T-helper 17 cell (primary cell): ENCODE data around the gene OR52I1. TPM values are rescaled to one million over a fixed set of nuclear protein-coding genes. Genes with fewer than 3 reads are reported as not detected.

ENCODE experiments used
- ATAC-seq: fragments of 150-1000 bp; cut with Tn5 transposase; 2 replicates; pipeline ENCODE4 v1.10.0; 2021; ENCODE audit warnings: mild to moderate bottlenecking, moderate library complexity
- DNase-seq, 3 donors: peaks; one replicate each; pipeline versions ENCODE4 v3.0.0 to v3.0.0-alpha.2; 2020 to 2021
- H3K9me3 ChIP-seq: one replicate; pipeline ENCODE4 v1.7.0; 2013; ENCODE audit warnings: low read length, mild to moderate bottlenecking; ENCODE audit not compliant: control insufficient read depth, poor library complexity, severe bottlenecking
- H3K27ac Mint-ChIP-seq: one replicate; pipeline ENCODE4 v1.8.0; 2022; ENCODE audit warnings: mild to moderate bottlenecking, moderate library complexity, mixed read lengths
- H3K27me3 Mint-ChIP-seq: one replicate; pipeline ENCODE4 v1.8.0; 2022; ENCODE audit warnings: mixed read lengths
- H3K36me3 Mint-ChIP-seq: one replicate; pipeline ENCODE4 v1.8.0; 2022; ENCODE audit warnings: low read depth, mixed read lengths
- H3K4me1 Mint-ChIP-seq: one replicate; pipeline ENCODE4 v1.8.0; 2022; ENCODE audit warnings: mild to moderate bottlenecking, mixed read lengths
- H3K4me3 Mint-ChIP-seq: one replicate; pipeline ENCODE4 v1.8.0; 2022; ENCODE audit warnings: mild to moderate bottlenecking, moderate library complexity, mixed read lengths
- total RNA-seq, 4 donors: library from RNA in 2 of 4; stranded (reverse) in 2 of 4; gene quantifications; one replicate each; pipeline ENCODE4 v1.2.3 and lab custom pipeline; 2022 to 2026

Gene OR52I1
- total RNA-seq (not detected), total RNA-seq (lab: John Stamatoyannopoulos, UW) (0 reads per million in 2 donors)

DNA sequence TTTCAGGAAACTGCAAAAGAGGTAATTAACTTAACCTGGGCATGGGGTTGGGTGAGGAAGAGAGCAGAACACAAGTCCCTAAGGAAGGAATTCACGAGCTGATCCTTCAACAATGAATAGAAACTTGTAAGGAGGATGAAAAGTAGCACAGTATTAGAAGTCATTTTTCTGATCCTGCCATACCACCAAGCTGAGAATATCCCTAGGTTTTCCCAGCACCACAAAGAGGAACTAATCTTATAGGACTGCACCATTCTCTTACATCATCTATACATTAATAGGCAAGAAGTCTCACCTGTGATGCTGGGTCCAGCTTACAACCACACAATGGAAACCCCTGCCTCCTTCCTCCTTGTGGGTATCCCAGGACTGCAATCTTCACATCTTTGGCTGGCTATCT lies at the start of gene OR52I1:
Gene OR52I1, plus strand, starts transcription at position 301 of the 400 bp plus-strand sequence. Its CDS starts 0 bp downstream, at position 301.
- Mint-ChIP-seq H3K27me3 (peaks cover 2% of the 10 kb centered on the region), H3K36me3 (peaks cover 4% of the 10 kb centered on the region), H3K27ac (no peak within 1 kb of the TSS), H3K4me1 (no peaks in the 10 kb centered on the region), H3K4me3 (no peak within 1 kb of the TSS)
- DNase-seq (no peak), ATAC-seq (no peak)
- no peaks in the 10 kb centered on the region for H3K9me3 ChIP-seq

- H3K27ac Mint-ChIP-seq = no peak within 1 kb of the TSS
- H3K4me3 Mint-ChIP-seq = peak within 1 kb of the TSS; percentile 4
- DNase-seq = no peak
- H3K9me3 ChIP-seq = no peaks in the 10 kb centered on the region
- peaks cover 41% of the 10 kb centered on the region for H3K27me3 Mint-ChIP-seq
- H3K4me1 Mint-ChIP-seq = no peaks in the 10 kb centered on the region
- no peaks in the 10 kb centered on the region for H3K36me3 Mint-ChIP-seq
- no peak for ATAC-seq
These were observed 48.9 kb upstream of the OR52I1 start, which contains the start of gene OR52M1 for GRCh38 chr11:4544891-4545290. TSS of gene OR52M1 (plus strand) at chr11:4545191. CDS start at chr11:4545191, 0 bp downstream.

- Mint-ChIP-seq H3K27ac (no peak overlapping the region), H3K4me3 (no peak overlapping the region), H3K36me3 (no peaks in the 10 kb centered on the region), H3K27me3 (peaks cover 33% of the 10 kb centered on the region), H3K4me1 (no peaks in the 10 kb centered on the region)
- no peak for DNase-seq
- no peaks in the 10 kb centered on the region for H3K9me3 ChIP-seq
- ATAC-seq = no peak
These were observed 47.0 kb upstream of the OR52I1 start for GRCh38 chr11:4546878-4547277.

- H3K4me1 Mint-ChIP-seq = no peaks in the 10 kb centered on the region
- ATAC-seq = no peak
- H3K36me3 Mint-ChIP-seq = no peaks in the 10 kb centered on the region
- H3K9me3 ChIP-seq = no peaks in the 10 kb centered on the region
- DNase-seq = no peak
- H3K4me3 Mint-ChIP-seq = no peak overlapping the region
- H3K27me3 Mint-ChIP-seq = peaks cover 30% of the 10 kb centered on the region
- no peak overlapping the region for H3K27ac Mint-ChIP-seq
These were observed 46.4 kb upstream of the OR52I1 start for GRCh38 chr11:4547416-4547815.

GRCh38 chr11:4551346-4551979 lies 42.4 kb upstream of the OR52I1 start:
- Mint-ChIP-seq H3K27me3 (peaks cover 44% of the 10 kb centered on the region), H3K4me1 (peaks cover 2% of the 10 kb centered on the region), H3K27ac (no peak overlapping the region), H3K4me3 (no peak overlapping the region), H3K36me3 (peaks cover 5% of the 10 kb centered on the region)
- H3K9me3 ChIP-seq = no peaks in the 10 kb centered on the region
- no peak for ATAC-seq
- DNase-seq = no peak

GRCh38 chr11:4559527-4560440 lies 34.1 kb upstream of the OR52I1 start:
- ATAC-seq (no peak), DNase-seq (no peak)
- no peaks in the 10 kb centered on the region for H3K4me1 Mint-ChIP-seq
- no peak overlapping the region for H3K4me3 Mint-ChIP-seq
- H3K36me3 Mint-ChIP-seq = no peaks in the 10 kb centered on the region
- no peak overlapping the region for H3K27ac Mint-ChIP-seq
- no peaks in the 10 kb centered on the region for H3K9me3 ChIP-seq
- peaks cover 37% of the 10 kb centered on the region for H3K27me3 Mint-ChIP-seq

DNA sequence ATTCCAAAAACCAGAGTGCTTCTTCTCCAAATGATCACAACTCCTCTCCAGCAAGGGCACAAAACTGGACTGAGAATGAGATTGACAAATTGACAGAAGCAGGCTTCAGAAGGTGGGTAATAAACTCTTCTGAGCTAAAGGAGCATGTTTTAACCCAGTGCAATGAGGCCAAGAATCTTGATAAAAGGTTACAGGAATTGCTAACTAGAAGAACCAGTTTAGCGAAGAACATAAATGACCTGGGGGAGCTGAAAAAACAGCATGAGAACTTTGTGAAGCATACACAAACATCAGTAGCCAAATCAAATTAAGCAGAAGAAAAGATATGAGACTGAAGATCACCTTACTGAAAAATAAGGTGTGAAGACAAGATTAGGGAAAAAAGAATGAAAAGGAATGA lies 33.4 kb upstream of the OR52I1 start:
- ATAC-seq = no peak
- Mint-ChIP-seq H3K27ac (no peak overlapping the region), H3K4me3 (no peak overlapping the region), H3K4me1 (no peaks in the 10 kb centered on the region), H3K27me3 (peaks cover 37% of the 10 kb centered on the region), H3K36me3 (no peaks in the 10 kb centered on the region)
- H3K9me3 ChIP-seq = no peaks in the 10 kb centered on the region
- DNase-seq = no peak

- no peaks in the 10 kb centered on the region for H3K9me3 ChIP-seq
These were observed 28.5 kb upstream of the OR52I1 start for GRCh38 chr11:4565371-4565770.

GRCh38 chr11:4569075-4569474 lies 24.8 kb upstream of the OR52I1 start:
- H3K27me3 Mint-ChIP-seq = peaks cover 9% of the 10 kb centered on the region
- DNase-seq = peak in 1 of 3 donors; percentile 11
- H3K27ac Mint-ChIP-seq = no peak overlapping the region

More at GRCh38 chr11:4565371-4565770, 28.5 kb upstream of the OR52I1 start:
- H3K27me3 Mint-ChIP-seq = peaks cover 19% of the 10 kb centered on the region
- ATAC-seq (no peak), DNase-seq (no peak)
- H3K4me1 Mint-ChIP-seq = no peaks in the 10 kb centered on the region
- no peaks in the 10 kb centered on the region for H3K36me3 Mint-ChIP-seq
- no peak overlapping the region for H3K4me3 Mint-ChIP-seq
- no peak overlapping the region for H3K27ac Mint-ChIP-seq

DNA sequence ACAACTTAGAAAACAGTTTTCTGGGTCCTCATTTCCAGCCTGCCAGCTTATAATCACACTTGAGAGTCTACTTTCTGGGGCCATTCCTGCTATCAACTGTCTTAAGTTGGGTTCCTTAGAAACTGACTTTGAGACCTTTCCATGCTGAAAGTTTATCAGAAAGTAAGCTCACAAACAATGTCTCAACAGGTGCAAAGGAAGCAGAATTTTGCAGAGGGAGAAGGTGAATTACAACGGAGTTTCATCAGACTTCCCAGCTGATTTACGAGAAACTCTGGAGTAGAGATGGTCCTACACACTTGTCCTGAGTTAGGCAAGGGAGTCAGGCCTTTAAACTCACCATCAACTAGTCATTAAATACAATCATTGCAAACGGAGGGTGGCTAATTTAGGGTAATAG lies 17.0 kb upstream of the OR52I1 start:
- Mint-ChIP-seq H3K27me3 (peaks cover 49% of the 10 kb centered on the region), H3K36me3 (peaks cover 2% of the 10 kb centered on the region), H3K4me1 (peaks cover 5% of the 10 kb centered on the region), H3K27ac (no peak overlapping the region), H3K4me3 (no peak overlapping the region)
- DNase-seq = no peak
- ATAC-seq = no peak
- no peaks in the 10 kb centered on the region for H3K9me3 ChIP-seq

More at GRCh38 chr11:4569075-4569474, 24.8 kb upstream of the OR52I1 start:
- Mint-ChIP-seq H3K36me3 (peaks cover 2% of the 10 kb centered on the region), H3K4me1 (peaks cover 2% of the 10 kb centered on the region), H3K4me3 (no peak overlapping the region)
- no peaks in the 10 kb centered on the region for H3K9me3 ChIP-seq
- no peak for ATAC-seq

DNA sequence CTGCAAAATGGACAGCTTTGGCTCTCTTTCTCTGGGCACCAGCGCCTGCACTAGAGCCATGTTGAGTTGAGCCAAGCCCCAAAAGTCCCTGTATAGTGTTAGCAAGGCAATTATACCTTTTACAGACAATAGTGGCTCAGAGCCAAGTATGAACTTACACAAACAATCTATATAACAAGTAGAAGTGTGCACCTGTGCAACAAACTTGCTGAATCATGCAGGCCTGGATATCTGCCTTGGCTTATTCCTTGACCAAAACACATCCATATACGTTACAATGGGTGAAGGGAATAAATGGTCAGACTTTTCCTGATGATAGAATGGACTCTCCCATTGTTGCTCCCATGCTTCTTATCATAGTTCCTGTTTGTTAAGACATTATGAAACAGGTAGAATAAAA lies 16.1 kb upstream of the OR52I1 start:
- Mint-ChIP-seq H3K36me3 (peaks cover 1% of the 10 kb centered on the region), H3K4me1 (peaks cover 3% of the 10 kb centered on the region), H3K27ac (no peak overlapping the region), H3K27me3 (peaks cover 52% of the 10 kb centered on the region), H3K4me3 (no peak overlapping the region)
- ATAC-seq (no peak), DNase-seq (no peak)
- H3K9me3 ChIP-seq = no peaks in the 10 kb centered on the region

- ATAC-seq (no peak), DNase-seq (no peak)
- H3K27ac Mint-ChIP-seq = no peak overlapping the region
- peaks cover 2% of the 10 kb centered on the region for H3K36me3 Mint-ChIP-seq
- H3K9me3 ChIP-seq = no peaks in the 10 kb centered on the region
- H3K4me3 Mint-ChIP-seq = no peak overlapping the region
- H3K27me3 Mint-ChIP-seq = peaks cover 60% of the 10 kb centered on the region
- peaks cover 3% of the 10 kb centered on the region for H3K4me1 Mint-ChIP-seq
These were observed 15.2 kb upstream of the OR52I1 start for GRCh38 chr11:4578624-4579023.

DNA sequence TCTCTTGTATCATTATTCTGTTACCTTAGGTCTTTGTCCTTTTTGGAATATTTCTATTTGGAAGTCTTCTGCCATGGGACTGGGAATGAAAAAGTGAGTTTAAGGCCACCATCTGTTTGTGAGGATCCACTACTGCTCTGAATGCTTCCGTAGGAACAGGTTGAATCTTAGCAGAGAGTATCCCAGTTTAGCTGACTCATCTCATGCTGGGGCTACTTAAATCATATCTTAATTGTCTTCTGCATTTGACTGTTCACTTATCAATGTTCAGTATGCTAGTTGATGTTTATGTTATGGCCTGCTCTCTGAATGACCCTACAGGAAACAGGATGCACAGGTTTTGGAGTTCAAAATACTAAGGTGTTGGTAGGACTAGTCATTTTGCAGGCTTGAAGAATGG lies 13.7 kb upstream of the OR52I1 start:
- no peak overlapping the region for H3K4me3 Mint-ChIP-seq
- H3K27me3 Mint-ChIP-seq = peaks cover 68% of the 10 kb centered on the region

More for the DNA sequence above, 13.7 kb upstream of the OR52I1 start:
- no peaks in the 10 kb centered on the region for H3K9me3 ChIP-seq
- peaks cover 5% of the 10 kb centered on the region for H3K36me3 Mint-ChIP-seq
- H3K27ac Mint-ChIP-seq = no peak overlapping the region
- peaks cover 3% of the 10 kb centered on the region for H3K4me1 Mint-ChIP-seq
- DNase-seq = no peak
- no peak for ATAC-seq
